Neural progenitor cell (in vitro differentiated cells): Measurements from ENCODE around the gene C2orf49.

ENCODE experiments used
- CTCF ChIP-seq: fragments of 200-600 bp; sonication (generic); IDR thresholded peaks from 2 replicates; pipeline ENCODE4 v1.5.1; 2017; ENCODE audit warnings: antibody characterized with exemption, mild to moderate bottlenecking
- EZH2 ChIP-seq: fragments of 200-600 bp; sonication (generic); IDR thresholded peaks from 2 replicates; pipeline ENCODE4 v1.6.1; 2017; ENCODE audit warnings: antibody characterized with exemption, mild to moderate bottlenecking, moderate library complexity

GRCh38 chr2:105288133-105288532 lies 49.2 kb upstream of the C2orf49 start:
- TF ChIP-seq CTCF (no peak), EZH2 (no peak)
